ENCODE results near the gene PCDHGA8. TPM values are rescaled to one million over a fixed set of nuclear protein-coding genes. Genes with fewer than 3 reads are reported as not detected.

PCDHGA8 gene
- polyA plus RNA-seq, 1 donor (not counting 4 experiments of a cell fraction or from before 2014, with no cell fraction given): 0.08 TPM

- peaks cover 26% of the 10 kb centered on the region for H3K9me3 ChIP-seq (ENCODE audit: control insufficient read depth, low read depth, low read length)
- H3K27ac ChIP-seq (ENCODE audit: control insufficient read depth, insufficient read depth, low read length): no peak overlapping the region
- DNase-seq (ENCODE audit: low read depth, low spot score) (no peak), FAIRE-seq (no peak)
- no peak overlapping the region for H3K4me3 ChIP-seq (ENCODE audit: control insufficient read depth in 2 of 3, extremely low read depth in 1 of 3, insufficient read depth in 2 of 3, low read depth in 1 of 3, low read length in 3 of 3)
- peaks cover 10% of the 10 kb centered on the region for H3K27me3 ChIP-seq (ENCODE audit: control insufficient read depth, extremely low read depth, insufficient read depth, low read length)
- no peaks in the 10 kb centered on the region for H4K20me1 ChIP-seq (ENCODE audit: control insufficient read depth, extremely low read depth, insufficient read depth, low read length)
- dilution Hi-C loops (cut with MboI; ENCODE audit: extremely low pct_ligation_motif_present, low sequenced_read_pairs): no loop called here
- no peak for TF ChIP-seq EZH2 (IDR thresholded peaks at IDR 0.05; ENCODE audit: low read length)
- TF ChIP-seq, protein P1, sequence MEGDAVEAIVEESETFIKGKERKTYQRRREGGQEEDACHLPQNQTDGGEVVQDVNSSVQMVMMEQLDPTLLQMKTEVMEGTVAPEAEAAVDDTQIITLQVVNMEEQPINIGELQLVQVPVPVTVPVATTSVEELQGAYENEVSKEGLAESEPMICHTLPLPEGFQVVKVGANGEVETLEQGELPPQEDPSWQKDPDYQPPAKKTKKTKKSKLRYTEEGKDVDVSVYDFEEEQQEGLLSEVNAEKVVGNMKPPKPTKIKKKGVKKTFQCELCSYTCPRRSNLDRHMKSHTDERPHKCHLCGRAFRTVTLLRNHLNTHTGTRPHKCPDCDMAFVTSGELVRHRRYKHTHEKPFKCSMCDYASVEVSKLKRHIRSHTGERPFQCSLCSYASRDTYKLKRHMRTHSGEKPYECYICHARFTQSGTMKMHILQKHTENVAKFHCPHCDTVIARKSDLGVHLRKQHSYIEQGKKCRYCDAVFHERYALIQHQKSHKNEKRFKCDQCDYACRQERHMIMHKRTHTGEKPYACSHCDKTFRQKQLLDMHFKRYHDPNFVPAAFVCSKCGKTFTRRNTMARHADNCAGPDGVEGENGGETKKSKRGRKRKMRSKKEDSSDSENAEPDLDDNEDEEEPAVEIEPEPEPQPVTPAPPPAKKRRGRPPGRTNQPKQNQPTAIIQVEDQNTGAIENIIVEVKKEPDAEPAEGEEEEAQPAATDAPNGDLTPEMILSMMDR (optimal IDR thresholded peaks at IDR 0.05 in 1 of 3, IDR thresholded peaks at IDR 0.05 in 1 of 3, conservative IDR thresholded peaks at IDR 0.05 in 1 of 3; ENCODE audit: extremely low read depth in 1 of 3, insufficient read depth in 2 of 3, low read length in 3 of 3): no peak
- H3K9ac ChIP-seq (ENCODE audit: control insufficient read depth, extremely low read depth, insufficient read depth, low read length): no peak overlapping the region
- no peaks in the 10 kb centered on the region for H3K9me1 ChIP-seq (ENCODE audit: control insufficient read depth, extremely low read depth, insufficient read depth, low read length)
- H3K4me2 ChIP-seq (ENCODE audit: control insufficient read depth, extremely low read depth, insufficient read depth, low read depth, low read length): no peak overlapping the region
- no peaks in the 10 kb centered on the region for H3K4me1 ChIP-seq (ENCODE audit: control insufficient read depth, extremely low read depth, insufficient read depth, low read length)
- no peaks in the 10 kb centered on the region for H3K36me3 ChIP-seq (ENCODE audit: control insufficient read depth in 2 of 2, extremely low read depth in 1 of 2, insufficient read depth in 2 of 2, low read length in 2 of 2)
- no peak overlapping the region for H2AFZ ChIP-seq (ENCODE audit: control insufficient read depth, low read length)
- no peaks in the 10 kb centered on the region for H3K79me2 ChIP-seq (ENCODE audit: control insufficient read depth, insufficient read depth, low read length)
Measured at GRCh38 chr5:141399555-141400258, 7.3 kb downstream of the PCDHGA8 start.

- Histone ChIP-seq H4K20me1 (ENCODE audit: control insufficient read depth, extremely low read depth, insufficient read depth, low read length) (no peaks in the 10 kb centered on the region), H3K4me1 (ENCODE audit: control insufficient read depth, extremely low read depth, insufficient read depth, low read length) (no peaks in the 10 kb centered on the region), H3K9me1 (ENCODE audit: control insufficient read depth, extremely low read depth, insufficient read depth, low read length) (no peaks in the 10 kb centered on the region), H3K36me3 (ENCODE audit: control insufficient read depth in 2 of 2, extremely low read depth in 1 of 2, insufficient read depth in 2 of 2, low read length in 2 of 2) (no peaks in the 10 kb centered on the region), H3K79me2 (ENCODE audit: control insufficient read depth, insufficient read depth, low read length) (no peaks in the 10 kb centered on the region), H3K9ac (ENCODE audit: control insufficient read depth, extremely low read depth, insufficient read depth, low read length) (no peak within 1 kb of the TSS), H2AFZ (ENCODE audit: control insufficient read depth, low read length) (no peak within 1 kb of the TSS), H3K4me3 (ENCODE audit: control insufficient read depth in 2 of 3, extremely low read depth in 1 of 3, insufficient read depth in 2 of 3, low read depth in 1 of 3, low read length in 3 of 3) (peak within 1 kb of the TSS; percentile 1 to 18 (median 11)), H3K27me3 (ENCODE audit: control insufficient read depth, extremely low read depth, insufficient read depth, low read length) (peaks cover 10% of the 10 kb centered on the region), H3K4me2 (ENCODE audit: control insufficient read depth, extremely low read depth, insufficient read depth, low read depth, low read length) (peak within 1 kb of the TSS; percentile 18), H3K9me3 (ENCODE audit: control insufficient read depth, low read depth, low read length) (peaks cover 27% of the 10 kb centered on the region), H3K27ac (ENCODE audit: control insufficient read depth, insufficient read depth, low read length) (no peak within 1 kb of the TSS)
- no peak for DNase-seq (ENCODE audit: low read depth, low spot score)
- dilution Hi-C loops (cut with MboI; ENCODE audit: extremely low pct_ligation_motif_present, low sequenced_read_pairs): no loop called here
- no peak for FAIRE-seq
- TF ChIP-seq, protein P1 (optimal IDR thresholded peaks at IDR 0.05 in 1 of 3, IDR thresholded peaks at IDR 0.05 in 1 of 3, conservative IDR thresholded peaks at IDR 0.05 in 1 of 3; ENCODE audit: extremely low read depth in 1 of 3, insufficient read depth in 2 of 3, low read length in 3 of 3): peak; percentile 40 to 50 (median 47)
- no peak for TF ChIP-seq EZH2 (IDR thresholded peaks at IDR 0.05; ENCODE audit: low read length)
Measured at GRCh38 chr5:141402553-141403243, 10.3 kb downstream of the PCDHGA8 start, which contains the start of gene PCDHGA9. Gene PCDHGA9 (plus strand): TSS chr5:141402778. CDS start chr5:141402953, 175 bp downstream.
